ENCODE results near the gene SLK.

The SLK gene

GRCh38 chr10:104033401-104033930, 66.5 kb downstream of the SLK start:
- TF ChIP-seq CTCF (conservative IDR thresholded peaks at IDR 0.05), result no peak

GRCh38 chr10:104033966-104034365, 67.0 kb downstream of the SLK start:
- no peak overlapping the region for H3K27ac ChIP-seq
- no peak for TF ChIP-seq CTCF (conservative IDR thresholded peaks at IDR 0.05)

More at GRCh38 chr10:104033401-104033930, 66.5 kb downstream of the SLK start:
- no peak overlapping the region for H3K27ac ChIP-seq

GRCh38 chr10:104034401-104035193, 67.7 kb downstream of the SLK start:
- TF ChIP-seq CTCF (conservative IDR thresholded peaks at IDR 0.05), result no peak

GRCh38 chr10:104035194-104036068, 68.5 kb downstream of the SLK start:
- no peak overlapping the region for H3K27ac ChIP-seq
- no peak for TF ChIP-seq CTCF (conservative IDR thresholded peaks at IDR 0.05)

More at GRCh38 chr10:104034401-104035193, 67.7 kb downstream of the SLK start:
- H3K27ac ChIP-seq, result no peak overlapping the region

GRCh38 chr10:104036069-104036384, 69.1 kb downstream of the SLK start:
- no peak for TF ChIP-seq CTCF (conservative IDR thresholded peaks at IDR 0.05)
- no peak overlapping the region for H3K27ac ChIP-seq

- no peak overlapping the region for H3K27ac ChIP-seq
These were observed 69.7 kb downstream of the SLK start for GRCh38 chr10:104036518-104037260.

More at GRCh38 chr10:104036518-104037260, 69.7 kb downstream of the SLK start:
- TF ChIP-seq CTCF (conservative IDR thresholded peaks at IDR 0.05), result no peak
